HCT116 (cell line): Measurements from ENCODE around the gene SPAM1. TPM values are rescaled to one million over a fixed set of nuclear protein-coding genes. Genes with fewer than 3 reads are reported as not detected.

Experiments used
- ATAC-seq: fragments of 200-7000 bp; cut with Tn5 transposase; 2 replicates; pipeline ENCODE4 v1.9.1; 2020; ENCODE audit warnings: mild to moderate bottlenecking, moderate library complexity
- BruUV-seq: library from RNA; stranded (reverse); fragments of 400-500 nt; replicated peaks from 2 replicates; lab custom pipeline; 2021; lab: Mats Ljungman, UMichigan
- CTCF ChIA-PET: fragments of 300-600 bp; sonication (Branson Sonifier 250); formaldehyde crosslinking; loops from one replicate; lab custom pipeline; 2021; ENCODE audit warnings: antibody characterized with exemption; lab: Charles Lee
- POLR2A ChIA-PET: fragments of 300-600, 350-600 bp; sonication (Branson Sonifier 250); formaldehyde crosslinking; loops from one replicate; lab custom pipeline; 2021; ENCODE audit warnings: antibody characterized with exemption; lab: Charles Lee
- RAD21 ChIA-PET, 2 experiments: fragments of 300-600 bp; sonication (Branson Sonifier 250); formaldehyde crosslinking; loops; one replicate each; lab custom pipeline; 2023; ENCODE audit warnings: low total read pairs in 2 of 2; ENCODE audit not compliant: uncharacterized antibody in 2 of 2, unreplicated experiment in 2 of 2, low non-redundant PET in 1 of 2; lab: Charles Lee
- DNase-seq: peaks from one replicate; pipeline ENCODE4 v3.0.0-alpha.2; 2010; ENCODE audit warnings: low read depth, low spot score
- H2AFZ ChIP-seq: fragments of 200-600 bp; shearing (Covaris generic), sonication (generic); 2 replicates; pipeline ENCODE4 v1.6.1; 2017; ENCODE audit warnings: low read depth, mixed run types, mixed read lengths, antibody characterized with exemption, low read length; ENCODE audit not compliant: poor library complexity, severe bottlenecking
- H3K27ac ChIP-seq: 2 replicates; pipeline ENCODE4 v1.5.1; 2012; ENCODE audit warnings: low read depth, low read length
- H3K27me3 ChIP-seq: fragments of 200-600 bp; sonication (generic); 2 replicates; pipeline ENCODE4 v1.6.1; 2016; ENCODE audit warnings: mixed run types, low read length, mixed read lengths; ENCODE audit not compliant: insufficient read depth
- H3K36me3 ChIP-seq, 2 experiments: fragments of 200-500 bp in 1 of 2; fragments of 200-600 bp in 1 of 2; sonication (Bioruptor generic) in 1 of 2; sonication (generic) in 1 of 2; 2 replicates each; pipeline versions ENCODE4 v1.5.1 to v1.6.1; 2014 to 2016; ENCODE audit warnings: low read length in 2 of 2, inconsistent platforms in 1 of 2, mixed read lengths in 1 of 2, mixed run types in 1 of 2; ENCODE audit not compliant: insufficient read depth in 2 of 2, control insufficient read depth in 1 of 2
- H3K4me1 ChIP-seq, 2 experiments: fragments of 200-600 bp in 1 of 2; sonication (generic) in 1 of 2; 2 replicates each; pipeline versions ENCODE4 v1.5.1 to v1.6.1; 2012 to 2017; ENCODE audit warnings: low read length in 2 of 2, inconsistent platforms in 1 of 2, mild to moderate bottlenecking in 1 of 2, mixed read lengths in 1 of 2, mixed run types in 1 of 2, moderate library complexity in 1 of 2; ENCODE audit not compliant: insufficient read depth in 2 of 2, control insufficient read depth in 1 of 2
- H3K4me2 ChIP-seq: fragments of 200-600 bp; sonication (generic); 2 replicates; pipeline ENCODE4 v1.6.1; 2017; ENCODE audit warnings: mixed run types, low read length, mixed read lengths
- H3K4me3 ChIP-seq, 2 experiments: fragments of 200-600 bp in 1 of 2; sonication (generic) in 1 of 2; replicated peaks in 1 of 2; 2 replicates each; pipeline ENCODE4 v1.5.1; 2011 to 2016; ENCODE audit warnings: low read length in 2 of 2, control low read depth in 1 of 2, low read depth in 1 of 2, mild to moderate bottlenecking in 1 of 2, mixed read lengths in 1 of 2, mixed run types in 1 of 2
- H3K79me2 ChIP-seq: fragments of 200-600 bp; sonication (generic); 2 replicates; pipeline ENCODE4 v1.6.1; 2017; ENCODE audit warnings: mild to moderate bottlenecking, mixed run types, low read length, moderate library complexity, mixed read lengths; ENCODE audit not compliant: insufficient read depth
- H3K9ac ChIP-seq: fragments of 200-600 bp; sonication (generic); 2 replicates; pipeline ENCODE4 v1.6.1; 2016; ENCODE audit warnings: low read length, mixed read lengths
- H3K9me2 ChIP-seq: fragments of 200-600 bp; sonication (generic), shearing (Covaris generic); 2 replicates; pipeline ENCODE4 v1.6.1; 2017; ENCODE audit warnings: mixed run types, mild to moderate bottlenecking, moderate library complexity; ENCODE audit not compliant: insufficient read depth
- H3K9me3 ChIP-seq, 2 experiments: fragments of 200-500 bp in 1 of 2; fragments of 200-600 bp in 1 of 2; sonication (Bioruptor generic) in 1 of 2; sonication (generic) in 1 of 2; 2 replicates each; pipeline ENCODE4 v1.6.1; 2014 to 2017; ENCODE audit warnings: low read length in 2 of 2, mixed read lengths in 2 of 2, inconsistent platforms in 1 of 2, low read depth in 1 of 2, mild to moderate bottlenecking in 1 of 2, mixed run types in 1 of 2, moderate library complexity in 1 of 2; ENCODE audit not compliant: control insufficient read depth in 1 of 2, insufficient read depth in 1 of 2
- H4K20me1 ChIP-seq: fragments of 200-600 bp; sonication (generic), shearing (Covaris generic); 2 replicates; pipeline ENCODE4 v1.6.1; 2017; ENCODE audit warnings: mixed run types, mild to moderate bottlenecking, moderate library complexity; ENCODE audit not compliant: insufficient read depth
- CEBPB ChIP-seq: IDR thresholded peaks from 2 replicates; pipeline ENCODE4 v1.6.1; 2012; ENCODE audit warnings: low read depth
- EGR1 ChIP-seq: IDR thresholded peaks from 2 replicates; pipeline ENCODE4 v1.6.1; 2012; ENCODE audit warnings: low read depth
- ELF1 ChIP-seq: IDR thresholded peaks from 2 replicates; pipeline ENCODE4 v1.6.1; 2012; ENCODE audit warnings: low read depth, borderline replicate concordance
- POLR2A ChIP-seq: IDR thresholded peaks from 2 replicates; pipeline ENCODE4 v1.7.0; 2011; ENCODE audit warnings: borderline replicate concordance; ENCODE audit not compliant: insufficient read depth, insufficient read length; ENCODE audit errors: extremely low read depth
- POLR2AphosphoS5 ChIP-seq: IDR thresholded peaks from 2 replicates; pipeline ENCODE4 v1.6.1; 2011; ENCODE audit warnings: mild to moderate bottlenecking, low read depth, low read length, moderate library complexity
- RAD21 ChIP-seq: IDR thresholded peaks from 2 replicates; pipeline ENCODE4 v1.6.1; 2012; ENCODE audit warnings: low read depth, mild to moderate bottlenecking
- REST ChIP-seq: IDR thresholded peaks from 2 replicates; pipeline ENCODE4 v1.6.1; 2012; ENCODE audit warnings: low read depth
- SIN3A ChIP-seq: IDR thresholded peaks from 2 replicates; pipeline ENCODE4 v1.6.1; 2012; ENCODE audit warnings: low read depth
- SP1 ChIP-seq: IDR thresholded peaks from 2 replicates; pipeline ENCODE4 v1.6.1; 2012; ENCODE audit warnings: low read depth
- SRF ChIP-seq: IDR thresholded peaks from 2 replicates; pipeline ENCODE4 v1.6.1; 2012; ENCODE audit warnings: low read depth
- YY1 ChIP-seq: IDR thresholded peaks from 2 replicates; pipeline ENCODE4 v1.6.1; 2011; ENCODE audit warnings: low read length, low read depth, moderate library complexity, mild to moderate bottlenecking; ENCODE audit not compliant: insufficient replicate concordance; ENCODE audit errors: extremely low read depth
- ZFX ChIP-seq: fragments of 450-650 bp; IDR thresholded peaks from 2 replicates; pipeline ENCODE4 v1.6.1; 2017
- intact Hi-C: fragments of 100-400 bp; cut with micrococcal nuclease; formaldehyde crosslinking; loops from 2 replicates; pipeline ENCODE4 v1.10.0; 2022
- total RNA-seq: library from RNA; stranded (reverse); gene quantifications from one replicate; pipeline ENCODE4 v1.2.1, GENCODE V29; 2021; ENCODE audit not compliant: unreplicated experiment

SPAM1 gene
- total RNA-seq, 1 experiment from 2014 or later = not detected

DNA sequence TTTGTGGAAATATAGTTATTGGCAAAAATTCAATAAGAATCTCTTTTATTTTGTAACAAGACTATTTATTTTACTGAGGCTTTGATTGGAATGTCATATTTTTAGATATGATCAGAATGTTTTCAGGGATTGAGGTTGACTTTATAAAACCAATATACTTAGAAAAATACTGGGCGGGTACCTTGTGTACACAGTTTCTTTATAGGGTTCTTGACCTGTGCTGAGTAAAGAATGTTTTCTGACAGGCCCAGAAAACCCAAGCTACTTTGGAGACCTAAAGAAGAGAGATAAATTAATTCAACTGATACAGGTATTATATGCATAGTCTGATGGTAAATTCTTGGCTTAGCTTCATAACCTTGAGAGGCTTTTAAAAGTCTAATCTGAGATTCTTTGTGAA, 23.9 kb upstream of the SPAM1 start:
- TF ChIP-seq CEBPB (no peak), REST (no peak), SIN3A (no peak), ELF1 (no peak), POLR2A (no peak), POLR2AphosphoS5 (no peak)
- H3K4me3 ChIP-seq = no peak overlapping the region
- no TSS peak for BruUV-seq
- no peaks in the 10 kb centered on the region for H3K27me3 ChIP-seq
- ChIA-PET CTCF (no interaction called here), RAD21 (no interaction called here), POLR2A (no interaction called here)
- no peak overlapping the region for H3K9ac ChIP-seq
- no peaks in the 10 kb centered on the region for H3K36me3 ChIP-seq
- H3K9me3 ChIP-seq = no peaks in the 10 kb centered on the region
- no peak for ATAC-seq
- intact Hi-C loops = no loop called here
- H3K4me2 ChIP-seq = no peak overlapping the region
- no peaks in the 10 kb centered on the region for H3K4me1 ChIP-seq
- no peak overlapping the region for H2AFZ ChIP-seq
- H4K20me1 ChIP-seq = no peaks in the 10 kb centered on the region
- no peaks in the 10 kb centered on the region for H3K79me2 ChIP-seq
- no peaks in the 10 kb centered on the region for H3K9me2 ChIP-seq
- DNase-seq = no peak
- no peak overlapping the region for H3K27ac ChIP-seq

DNA sequence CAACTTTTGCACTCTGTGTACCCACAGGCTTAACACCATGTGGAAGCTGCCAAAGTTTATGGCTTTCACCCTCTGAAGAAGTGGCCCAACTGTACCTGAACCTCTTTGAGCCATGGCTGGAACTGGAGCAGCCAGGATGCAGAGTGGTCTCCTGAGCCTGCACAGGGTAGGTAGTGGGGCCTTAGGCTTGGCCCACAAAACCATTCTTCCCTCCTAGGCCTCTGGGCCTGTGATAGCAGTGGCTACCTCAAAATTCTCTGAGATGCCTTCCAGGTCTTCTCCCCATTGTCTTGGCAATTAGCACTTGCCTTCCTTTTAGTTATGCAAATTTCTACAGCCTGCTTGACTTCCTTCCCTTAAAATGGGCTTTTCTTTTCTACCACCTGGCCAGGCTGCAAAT, 19.3 kb upstream of the SPAM1 start:
- no peak overlapping the region for H3K4me3 ChIP-seq
- H3K4me2 ChIP-seq = no peak overlapping the region
- ChIA-PET CTCF (no interaction called here), RAD21 (no interaction called here), POLR2A (no interaction called here)
- no peaks in the 10 kb centered on the region for H3K9me3 ChIP-seq
- no peaks in the 10 kb centered on the region for H3K9me2 ChIP-seq
- intact Hi-C loops = no loop called here
- H3K27me3 ChIP-seq = no peaks in the 10 kb centered on the region
- ATAC-seq = no peak
- no peak for DNase-seq
- H3K9ac ChIP-seq = no peak overlapping the region
- H4K20me1 ChIP-seq = no peaks in the 10 kb centered on the region
- H3K79me2 ChIP-seq = no peaks in the 10 kb centered on the region
- no peaks in the 10 kb centered on the region for H3K36me3 ChIP-seq
- no TSS peak for BruUV-seq
- H3K27ac ChIP-seq = no peak overlapping the region
- no peak overlapping the region for H2AFZ ChIP-seq
- no peaks in the 10 kb centered on the region for H3K4me1 ChIP-seq
- TF ChIP-seq ZFX (no peak), REST (no peak), SIN3A (no peak), SRF (no peak), EGR1 (no peak), SP1 (no peak), YY1 (no peak), RAD21 (no peak), POLR2AphosphoS5 (no peak), POLR2A (no peak)
